HG03521 (cell line): ENCODE data around the gene FOXD4L3.
"Not testable (repeated sequence)": the region's sequence is repeated elsewhere in the genome, so short reads cannot be mapped to it uniquely, and the experiment has no call there.

Experiments
- ATAC-seq: cut with Tn5 transposase; IDR thresholded peaks from one replicate; pipeline ENCODE4 v1.9.1; 2021; ENCODE audit warnings: mild to moderate bottlenecking, moderate library complexity; ENCODE audit not compliant: unreplicated experiment

FOXD4L3 gene

GRCh38 chr9:68343992-68344391 is 41.3 kb downstream of the FOXD4L3 start:
- not testable (repeated sequence) for ATAC-seq

- not testable (repeated sequence) for ATAC-seq
Observed at GRCh38 chr9:68351689-68352088, 49.0 kb downstream of the FOXD4L3 start.
